WTC11 (cell line): ENCODE results near the gene KCNC3. TPM values are rescaled to one million over a fixed set of nuclear protein-coding genes. Genes with fewer than 3 reads are reported as not detected.

Source experiments
- AR ChIP-seq: fragments of 250-450 bp; sonication (Bioruptor Pico); IDR thresholded peaks from 2 replicates; pipeline ENCODE4 v1.9.0; 2021; ENCODE audit warnings: mild to moderate bottlenecking
- ATF1 ChIP-seq: sonication (generic); formaldehyde crosslinking; IDR thresholded peaks from 2 replicates; pipeline ENCODE4 v1.8.1; 2023; ENCODE audit warnings: mild to moderate bottlenecking, moderate library complexity, missing genetic modification reagents
- ATF3 ChIP-seq: sonication (generic); formaldehyde crosslinking; conservative IDR thresholded peaks from 2 replicates; pipeline ENCODE4 v1.8.1; 2022; ENCODE audit warnings: mild to moderate bottlenecking, missing genetic modification reagents
- CBFB ChIP-seq: sonication (generic); formaldehyde crosslinking; IDR thresholded peaks from 2 replicates; pipeline ENCODE4 v1.8.1; 2022; ENCODE audit warnings: mild to moderate bottlenecking, low read depth, missing genetic modification reagents
- CREB1 ChIP-seq: sonication (generic); formaldehyde crosslinking; IDR thresholded peaks from 2 replicates; pipeline ENCODE4 v1.8.0; 2023; ENCODE audit warnings: mild to moderate bottlenecking, missing genetic modification reagents
- CREM ChIP-seq: sonication (generic); formaldehyde crosslinking; IDR thresholded peaks from 2 replicates; pipeline ENCODE4 v1.8.1; 2022; ENCODE audit warnings: mild to moderate bottlenecking, missing genetic modification reagents, moderate library complexity
- E2F1 ChIP-seq: sonication (generic); formaldehyde crosslinking; IDR thresholded peaks from 2 replicates; pipeline ENCODE4 v1.8.0; 2022; ENCODE audit warnings: mild to moderate bottlenecking, missing genetic modification reagents
- EMX1 ChIP-seq: fragments of 250-450 bp; sonication (Bioruptor Pico); IDR thresholded peaks from 2 replicates; pipeline ENCODE4 v1.8.0; 2021; ENCODE audit warnings: mild to moderate bottlenecking
- FOXJ3 ChIP-seq: sonication (generic); formaldehyde crosslinking; IDR thresholded peaks from 2 replicates; pipeline ENCODE4 v1.9.0; 2021; ENCODE audit warnings: missing genetic modification reagents, mild to moderate bottlenecking, borderline replicate concordance
- FOXK1 ChIP-seq: sonication (generic); formaldehyde crosslinking; IDR thresholded peaks from 2 replicates; pipeline ENCODE4 v1.8.0; 2022; ENCODE audit warnings: mild to moderate bottlenecking, moderate library complexity, missing genetic modification reagents
- FOXP1 ChIP-seq: sonication (generic); formaldehyde crosslinking; IDR thresholded peaks from 2 replicates; pipeline ENCODE4 v1.8.0; 2022; ENCODE audit warnings: missing genetic modification reagents, mild to moderate bottlenecking, moderate library complexity, borderline replicate concordance
- GABPB1 ChIP-seq: sonication (generic); formaldehyde crosslinking; IDR thresholded peaks from 2 replicates; pipeline ENCODE4 v1.8.1; 2023; ENCODE audit warnings: mild to moderate bottlenecking, missing genetic modification reagents
- GTF2I ChIP-seq: fragments of 250-450 bp; sonication (Bioruptor Pico); conservative IDR thresholded peaks from 2 replicates; pipeline ENCODE4 v1.4.0; 2021; ENCODE audit warnings: mild to moderate bottlenecking
- HMGA2 ChIP-seq: fragments of 250-450 bp; sonication (Bioruptor Pico); IDR thresholded peaks from 2 replicates; pipeline ENCODE4 v1.4.0; 2021; ENCODE audit warnings: mild to moderate bottlenecking, moderate library complexity
- IRF2 ChIP-seq: sonication (generic); formaldehyde crosslinking; IDR thresholded peaks from 2 replicates; pipeline ENCODE4 v1.8.0; 2022; ENCODE audit warnings: low read depth, missing genetic modification reagents, borderline replicate concordance
- NFATC4 ChIP-seq: fragments of 250-450 bp; sonication (Bioruptor Pico); IDR thresholded peaks from 2 replicates; pipeline ENCODE4 v1.9.0; 2021; ENCODE audit warnings: mild to moderate bottlenecking
- NFYB ChIP-seq: sonication (generic); formaldehyde crosslinking; conservative IDR thresholded peaks from 2 replicates; pipeline ENCODE4 v1.8.0; 2022; ENCODE audit warnings: low read depth, missing genetic modification reagents
- NR1H2 ChIP-seq: sonication (generic); formaldehyde crosslinking; IDR thresholded peaks from 2 replicates; pipeline ENCODE4 v1.9.0; 2021; ENCODE audit warnings: mild to moderate bottlenecking, moderate library complexity, missing genetic modification reagents
- NR3C1 ChIP-seq: sonication (generic); formaldehyde crosslinking; conservative IDR thresholded peaks from 2 replicates; pipeline ENCODE4 v1.8.1; 2023; ENCODE audit warnings: low read depth, mild to moderate bottlenecking, missing genetic modification reagents
- PRDM15 ChIP-seq: sonication (generic); formaldehyde crosslinking; IDR thresholded peaks from 2 replicates; pipeline ENCODE4 v1.8.0; 2022; ENCODE audit warnings: missing genetic modification reagents
- SMAD4 ChIP-seq: sonication (generic); formaldehyde crosslinking; IDR thresholded peaks from 2 replicates; pipeline ENCODE4 v1.8.0; 2022; ENCODE audit warnings: mild to moderate bottlenecking, missing genetic modification reagents
- SP1 ChIP-seq: sonication (generic); formaldehyde crosslinking; conservative IDR thresholded peaks from 2 replicates; pipeline ENCODE4 v1.8.1; 2022; ENCODE audit warnings: missing genetic modification reagents
- TEAD1 ChIP-seq: sonication (generic); formaldehyde crosslinking; IDR thresholded peaks from 2 replicates; pipeline ENCODE4 v1.8.0; 2022; ENCODE audit warnings: mild to moderate bottlenecking, missing genetic modification reagents
- TP53 ChIP-seq: sonication (generic); formaldehyde crosslinking; IDR thresholded peaks from 2 replicates; pipeline ENCODE4 v1.8.1; 2023; ENCODE audit warnings: mild to moderate bottlenecking, missing genetic modification reagents
- ZMAT4 ChIP-seq: fragments of 250-450 bp; sonication (Bioruptor Pico); IDR thresholded peaks from 2 replicates; pipeline ENCODE4 v1.9.0; 2021; ENCODE audit warnings: mild to moderate bottlenecking
- ZNF138 ChIP-seq: sonication (generic); formaldehyde crosslinking; conservative IDR thresholded peaks from 2 replicates; pipeline ENCODE4 v1.8.1; 2022; ENCODE audit warnings: mild to moderate bottlenecking, moderate library complexity, missing genetic modification reagents
- ZNF219 ChIP-seq: sonication (generic); formaldehyde crosslinking; IDR thresholded peaks from 2 replicates; pipeline ENCODE4 v1.8.0; 2023; ENCODE audit warnings: missing genetic modification reagents, mild to moderate bottlenecking, borderline replicate concordance
- ZNF232 ChIP-seq: sonication (generic); formaldehyde crosslinking; IDR thresholded peaks from 2 replicates; pipeline ENCODE4 v1.8.0; 2022; ENCODE audit warnings: mild to moderate bottlenecking, missing genetic modification reagents
- ZNF416 ChIP-seq: fragments of 250-450 bp; sonication (Bioruptor Pico); IDR thresholded peaks from 2 replicates; pipeline ENCODE4 v1.9.0; 2021; ENCODE audit warnings: mild to moderate bottlenecking, inconsistent platforms
- ZNF423 ChIP-seq: fragments of 250-450 bp; sonication (Bioruptor Pico); IDR thresholded peaks from 2 replicates; pipeline ENCODE4 v2.1.2; 2022; ENCODE audit warnings: mild to moderate bottlenecking, moderate library complexity
- ZNF671 ChIP-seq: fragments of 250-450 bp; sonication (Bioruptor Pico); IDR thresholded peaks from 2 replicates; pipeline ENCODE4 v1.8.0; 2021; ENCODE audit warnings: mild to moderate bottlenecking
- ZSCAN18 ChIP-seq: fragments of 250-450 bp; sonication (Bioruptor Pico); IDR thresholded peaks from 2 replicates; pipeline ENCODE4 v2.1.2; 2022; ENCODE audit warnings: mild to moderate bottlenecking, moderate library complexity
- total RNA-seq: library from RNA; stranded (reverse); gene quantifications from 3 replicates; pipeline ENCODE4 v1.2.3, GENCODE V29; 2021

The KCNC3 gene
- total RNA-seq, 1 experiment from 2014 or later: 8.5 TPM

GRCh38 chr19:50329146-50329925 lies at the start of gene KCNC3 (continued):
- TF ChIP-seq ZSCAN18 (CRISPR knock-in tag) (no peak), ZMAT4 (CRISPR knock-in tag) (no peak), ATF1 (CRISPR knock-in tag) (no peak), ZNF423 (CRISPR knock-in tag) (no peak), IRF2 (CRISPR knock-in tag) (no peak), NFYB (no peak; the same call in 1 of the 2 replicates), CREB1 (CRISPR knock-in tag) (peak; percentile 22; the same call in 1 of the 2 replicates), CBFB (CRISPR knock-in tag) (no peak), NFATC4 (CRISPR knock-in tag) (peak; percentile 55; the same call in 1 of the 2 replicates), SMAD4 (CRISPR knock-in tag) (no peak), GTF2I (CRISPR knock-in tag) (no peak), CREM (no peak), HMGA2 (no peak), ZNF138 (no peak), NR3C1 (no peak), TEAD1 (CRISPR knock-in tag) (no peak), ZNF671 (no peak), E2F1 (CRISPR knock-in tag) (no peak), ZNF416 (no peak), SP1 (peak; percentile 59), EMX1 (no peak; the same call in 1 of the 2 replicates), PRDM15 (no peak), FOXK1 (0 out of 2 replicates have a peak, but pooled peaks have one; percentile 19), AR (no peak), TP53 (CRISPR knock-in tag) (no peak), ZNF219 (CRISPR knock-in tag) (no peak), FOXP1 (peak; percentile 17; the same call in 1 of the 2 replicates), FOXJ3 (CRISPR knock-in tag) (no peak), ZNF232 (CRISPR knock-in tag) (no peak), ATF3 (no peak), NR1H2 (CRISPR knock-in tag) (no peak), GABPB1 (no peak)
